Fibroblast of skin of right biceps (primary cell): Measurements from ENCODE around the gene FBN1.

Experiments
- DNase-seq: peaks from one replicate; pipeline ENCODE4 v3.0.0-alpha.2; 2013

Gene FBN1

GRCh38 chr15:48645558-48646330 lies at the start of gene FBN1:
Gene FBN1, minus strand, starts transcription at chr15:48645709. Its CDS starts 940 bp downstream, at chr15:48644769.
- DNase-seq, result peak; percentile 96

DNA sequence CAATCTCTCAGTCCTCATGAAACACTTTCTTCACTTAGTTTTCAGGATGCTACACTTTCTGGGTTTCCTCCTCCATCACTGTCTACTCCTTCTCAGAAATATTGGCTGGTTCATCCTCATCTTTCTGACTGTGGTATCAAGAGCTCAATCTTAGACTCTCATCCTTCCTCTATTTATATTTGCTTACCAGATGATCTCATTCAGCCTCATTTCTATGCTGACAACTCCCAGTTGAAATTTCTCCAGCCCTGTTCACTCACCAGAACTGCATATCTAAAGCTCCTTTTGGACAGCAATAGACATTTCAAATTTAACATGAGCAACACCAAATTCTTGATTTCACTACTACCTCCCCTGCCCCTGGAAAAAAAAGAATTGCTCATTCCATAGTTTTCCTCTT lies 48.0 kb upstream of the FBN1 start:
- DNase-seq, result peak; percentile 87

GRCh38 chr15:48688493-48688892 lies 43.0 kb upstream of the FBN1 start:
- no peak for DNase-seq

DNA sequence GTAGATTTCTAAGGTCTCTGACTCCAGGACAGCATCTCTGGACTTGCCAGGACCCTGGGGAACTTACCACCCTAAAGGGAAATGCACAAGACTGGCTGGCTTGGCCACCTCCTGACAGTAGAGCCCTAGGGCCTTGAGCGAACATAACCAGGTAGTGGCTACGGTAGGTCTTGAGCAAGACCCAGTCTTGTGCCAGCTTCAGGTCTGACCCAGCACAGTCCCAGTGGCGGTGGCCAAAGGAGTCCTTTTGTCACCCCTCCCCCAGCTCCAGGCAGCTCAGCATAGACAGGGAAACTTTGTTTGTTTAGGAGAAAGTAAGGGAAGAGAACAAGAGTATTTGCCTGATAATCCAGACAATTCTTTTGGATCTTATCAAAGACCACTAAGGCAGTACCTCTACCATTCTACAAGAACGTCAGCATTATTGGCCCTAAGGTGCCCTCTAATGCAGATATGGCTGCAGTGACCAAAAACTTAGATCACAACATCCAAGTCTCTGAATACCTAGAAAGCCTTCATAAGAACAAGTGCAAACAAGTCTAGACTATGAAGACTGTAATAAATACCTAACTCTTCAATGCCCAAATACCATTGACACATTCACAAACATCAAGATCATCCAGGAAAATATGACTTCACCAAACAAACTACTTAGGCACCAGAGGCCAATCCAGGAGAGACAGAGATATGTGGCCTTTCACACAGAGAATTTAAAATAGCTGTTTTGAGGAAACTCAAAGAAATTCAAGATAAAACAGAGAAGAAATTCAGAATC lies 38.7 kb upstream of the FBN1 start:
- no peak for DNase-seq

- DNase-seq, result peak; percentile 59
Measured at GRCh38 chr15:48682942-48683651, 37.6 kb upstream of the FBN1 start.

- peak; percentile 70 for DNase-seq
Measured at GRCh38 chr15:48681353-48681752, 35.8 kb upstream of the FBN1 start.

GRCh38 chr15:48680841-48681240 lies 35.3 kb upstream of the FBN1 start:
- peak; percentile 97 for DNase-seq

DNA sequence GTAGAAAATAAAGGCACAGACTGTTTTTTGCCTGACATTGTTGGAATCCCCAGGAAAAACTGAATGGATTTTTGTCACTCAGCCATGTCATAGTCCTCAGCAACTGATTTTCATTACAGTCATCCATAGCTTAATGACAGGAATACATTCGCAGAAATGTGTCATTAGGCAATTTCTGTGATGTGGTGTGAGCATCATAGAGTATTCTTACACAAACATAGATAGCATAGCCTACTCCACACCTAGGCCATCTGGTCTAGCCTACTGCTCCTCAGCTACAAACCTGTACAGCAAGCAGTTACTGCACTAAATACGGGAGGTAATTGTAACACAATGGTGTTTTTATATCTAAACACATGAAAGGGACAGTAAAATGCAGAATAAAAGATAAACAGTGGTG lies 34.4 kb upstream of the FBN1 start:
- peak; percentile 62 for DNase-seq

- no peak for DNase-seq
Measured at GRCh38 chr15:48678851-48679250, 33.3 kb upstream of the FBN1 start.

- DNase-seq, result no peak
Measured at GRCh38 chr15:48677821-48678220, 32.3 kb upstream of the FBN1 start.

DNA sequence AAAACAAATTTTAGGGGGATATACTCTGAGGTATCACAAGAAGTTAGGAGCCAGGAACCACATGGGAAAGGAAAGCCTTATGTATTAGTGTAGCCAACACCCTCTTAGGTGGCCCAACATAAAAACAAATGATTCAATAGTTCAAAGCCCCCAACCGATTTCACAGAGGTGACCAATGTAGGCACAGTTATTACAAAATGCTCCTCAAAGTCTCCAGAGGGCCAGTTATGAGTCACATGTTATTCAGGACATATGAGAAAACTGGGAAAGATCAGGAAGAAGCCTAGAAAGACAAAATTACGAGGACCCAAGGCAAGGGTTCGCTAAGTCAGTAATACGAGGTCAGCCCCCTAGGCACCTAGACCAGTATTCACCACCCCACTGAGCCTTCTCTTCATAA lies 29.9 kb upstream of the FBN1 start:
- peak; percentile 67 for DNase-seq

GRCh38 chr15:48674876-48675275 lies 29.4 kb upstream of the FBN1 start:
- peak; percentile 87 for DNase-seq

DNA sequence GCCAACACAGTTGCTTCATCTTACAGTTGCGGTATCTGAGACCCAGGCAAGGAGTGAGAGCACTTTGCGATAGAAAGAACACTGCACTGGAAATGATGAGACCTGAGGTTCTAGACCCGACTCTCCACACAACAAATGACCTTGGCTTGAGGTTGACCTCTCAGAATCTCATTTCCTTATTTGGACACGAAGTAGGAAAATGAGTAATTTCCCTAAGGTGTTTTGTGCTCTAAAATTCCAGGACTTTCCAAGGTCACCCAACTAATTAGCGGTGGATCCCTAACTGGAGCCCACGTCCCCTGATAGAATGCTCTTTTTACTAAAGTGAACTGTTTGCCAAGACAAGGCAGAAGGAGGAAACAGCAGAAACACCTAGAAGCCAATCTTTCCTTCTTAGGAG lies 26.7 kb upstream of the FBN1 start:
- no peak for DNase-seq

GRCh38 chr15:48671103-48672022 lies 25.9 kb upstream of the FBN1 start:
- DNase-seq, result peak; percentile 97

- peak; percentile 88 for DNase-seq
Measured at GRCh38 chr15:48667701-48668100, 22.2 kb upstream of the FBN1 start.

DNA sequence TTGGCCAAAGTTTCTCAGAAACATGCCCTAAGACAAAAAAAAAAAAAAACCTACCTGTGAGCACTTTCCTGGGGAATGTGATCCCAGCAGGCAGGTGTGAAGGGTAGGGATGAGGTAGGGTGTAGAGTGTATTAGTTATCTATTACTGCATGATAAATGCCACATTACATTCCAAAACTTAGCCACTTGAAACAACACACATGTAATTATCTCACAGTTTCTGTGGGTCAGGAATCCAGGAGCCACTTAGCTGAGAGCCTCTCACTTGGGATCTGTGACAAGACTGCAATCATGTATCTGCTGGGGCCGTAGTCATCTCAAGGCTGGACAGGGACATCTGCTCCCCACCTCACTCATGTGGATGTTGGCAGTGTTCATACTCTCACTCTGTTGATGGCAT lies 18.9 kb upstream of the FBN1 start:
- no peak for DNase-seq

- DNase-seq, result no peak
Measured at GRCh38 chr15:48657950-48658591, 12.6 kb upstream of the FBN1 start.

DNA sequence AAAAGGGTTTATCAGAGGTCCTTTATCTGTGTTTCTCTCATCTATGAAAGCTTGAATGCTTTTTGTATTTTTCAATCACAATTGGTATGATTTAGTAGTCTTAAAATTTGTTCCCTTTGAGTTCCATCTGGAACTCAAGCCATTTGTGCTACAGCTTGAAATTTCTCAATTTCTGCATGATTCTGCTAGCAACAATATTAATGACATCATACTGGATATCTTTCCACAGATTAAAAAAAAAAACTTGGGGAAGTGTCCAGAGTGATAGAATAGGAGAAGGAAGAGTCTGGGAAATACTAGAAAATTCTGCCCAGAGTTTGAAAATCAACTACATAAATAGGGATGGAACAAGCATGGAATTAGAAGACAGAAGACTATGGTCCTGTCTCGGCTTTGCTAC lies 9.3 kb upstream of the FBN1 start:
- DNase-seq, result no peak

- no peak for DNase-seq
Measured at GRCh38 chr15:48653913-48654670, 8.6 kb upstream of the FBN1 start.

DNA sequence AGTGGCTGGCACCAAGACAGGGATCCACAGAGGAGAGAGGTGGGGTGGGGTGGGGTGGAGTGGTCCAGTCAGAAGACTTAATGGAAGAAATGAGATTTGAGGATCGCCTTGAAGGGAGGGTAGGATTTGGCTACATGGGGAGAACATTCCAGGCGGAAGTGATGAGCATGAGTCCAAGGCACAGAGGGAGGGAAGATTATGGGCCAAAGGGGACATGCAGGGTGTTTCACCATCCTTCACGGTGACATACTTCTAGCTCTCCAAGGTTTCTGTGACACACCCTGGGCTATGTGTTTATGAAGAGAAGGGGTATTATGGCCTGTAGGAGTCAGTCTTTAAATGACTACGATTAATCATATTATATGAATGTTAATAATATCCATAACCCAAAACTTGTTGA lies 7.7 kb upstream of the FBN1 start:
- DNase-seq, result no peak

DNA sequence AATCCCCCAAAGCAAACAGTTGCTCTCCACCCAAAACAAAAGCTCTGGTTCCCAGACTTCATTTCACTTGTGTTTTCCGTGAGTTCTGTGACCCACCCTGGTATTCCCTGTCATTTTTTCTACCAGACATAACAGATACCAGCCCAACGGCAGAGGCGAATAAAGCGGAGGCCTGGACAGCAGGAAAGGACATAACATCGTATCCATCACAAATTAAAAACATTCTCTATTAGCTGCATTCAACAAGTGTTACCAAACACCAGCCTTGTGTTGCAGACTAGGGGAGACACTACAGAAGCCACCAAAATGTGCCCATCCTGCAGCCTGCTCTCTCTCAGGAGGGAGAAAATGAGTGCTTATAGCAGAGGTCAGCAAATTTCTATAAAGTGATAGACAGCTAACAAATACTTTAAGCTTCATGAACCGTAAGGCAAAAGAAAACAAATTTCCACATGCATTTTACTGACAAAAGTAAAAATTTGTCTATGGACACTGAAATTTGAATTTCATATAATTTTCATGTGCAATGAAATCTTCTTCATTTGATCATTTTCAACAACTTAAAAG lies 7.1 kb upstream of the FBN1 start:
- DNase-seq, result no peak
